HG03520 (cell line): ENCODE results near the gene C12orf43.

ENCODE experiments used
- ATAC-seq: cut with Tn5 transposase; IDR thresholded peaks from one replicate; pipeline ENCODE4 v1.9.1; 2021; ENCODE audit warnings: mild to moderate bottlenecking, moderate library complexity; ENCODE audit not compliant: unreplicated experiment

Gene C12orf43

GRCh38 chr12:121033625-121034349, 17.5 kb upstream of the C12orf43 start:
- ATAC-seq: no peak

GRCh38 chr12:121030576-121031212, 14.4 kb upstream of the C12orf43 start:
- no peak for ATAC-seq

- ATAC-seq: no peak
These were observed 10.2 kb upstream of the C12orf43 start for GRCh38 chr12:121026274-121027045.

- no peak for ATAC-seq
These were observed 9.3 kb upstream of the C12orf43 start for GRCh38 chr12:121025442-121026226.

- no peak for ATAC-seq
These were observed 7.5 kb upstream of the C12orf43 start for GRCh38 chr12:121023799-121024198.

- ATAC-seq: no peak
These were observed 6.4 kb upstream of the C12orf43 start for GRCh38 chr12:121022713-121023112.

- ATAC-seq: no peak
These were observed 5.5 kb upstream of the C12orf43 start for GRCh38 chr12:121021754-121022153.

- no peak for ATAC-seq
These were observed 2.8 kb upstream of the C12orf43 start for GRCh38 chr12:121018860-121019617.

- ATAC-seq: no peak
These were observed 1.7 kb upstream of the C12orf43 start for GRCh38 chr12:121017966-121018491.

GRCh38 chr12:121013715-121014114, 2.6 kb downstream of the C12orf43 start:
- ATAC-seq: no peak

GRCh38 chr12:121011820-121012219, 4.5 kb downstream of the C12orf43 start:
- ATAC-seq: no peak

GRCh38 chr12:121010860-121011259, 5.4 kb downstream of the C12orf43 start:
- no peak for ATAC-seq

GRCh38 chr12:121009741-121010140, 6.5 kb downstream of the C12orf43 start:
- ATAC-seq: no peak

GRCh38 chr12:121008347-121009098, 7.8 kb downstream of the C12orf43 start:
- no peak for ATAC-seq

GRCh38 chr12:121005346-121005815, 10.9 kb downstream of the C12orf43 start:
- ATAC-seq: no peak

GRCh38 chr12:121004253-121004815, 12.0 kb downstream of the C12orf43 start:
- no peak for ATAC-seq

- ATAC-seq: no peak
These were observed 12.6 kb downstream of the C12orf43 start for GRCh38 chr12:121003650-121004049.

- ATAC-seq: no peak
These were observed 14.3 kb downstream of the C12orf43 start for GRCh38 chr12:121001841-121002483.
